GM23248 (cell line): ENCODE results near the gene CPNE9.

ENCODE experiments used
- EZH2 ChIP-seq: fragments of 200-600 bp; sonication (generic); IDR thresholded peaks from 2 replicates; pipeline ENCODE4 v1.6.1; 2018; ENCODE audit warnings: antibody characterized with exemption, mild to moderate bottlenecking; ENCODE audit not compliant: insufficient read depth, poor library complexity, severe bottlenecking
- EZH2phosphoT487 ChIP-seq: fragments of 200-600 bp; sonication (generic); IDR thresholded peaks from 2 replicates; pipeline ENCODE4 v1.6.1; 2018; ENCODE audit warnings: antibody characterized with exemption, moderate library complexity, mild to moderate bottlenecking, low read depth; ENCODE audit not compliant: insufficient read depth

GRCh38 chr3:9685216-9686049, 18.2 kb upstream of the CPNE9 start:
- TF ChIP-seq EZH2 (no peak), EZH2phosphoT487 (no peak)
